ENCODE data around the gene FBN1.

FBN1 gene

GRCh38 chr15:48375767-48376166, 269.7 kb downstream of the FBN1 start:
- no peak for DNase-seq

- no peak for DNase-seq
Measured at GRCh38 chr15:48374472-48374871, 271.0 kb downstream of the FBN1 start.

GRCh38 chr15:48373821-48374451, 271.6 kb downstream of the FBN1 start:
- DNase-seq: no peak

- no peak for DNase-seq
Measured at GRCh38 chr15:48371961-48372360, 273.5 kb downstream of the FBN1 start.

GRCh38 chr15:48371550-48371949, 274.0 kb downstream of the FBN1 start:
- no peak for DNase-seq

- no peak for DNase-seq
Measured at GRCh38 chr15:48370460-48370859, 275.0 kb downstream of the FBN1 start.

- DNase-seq: no peak
Measured at GRCh38 chr15:48367483-48367882, 278.0 kb downstream of the FBN1 start.

GRCh38 chr15:48366584-48367312, 278.8 kb downstream of the FBN1 start:
- DNase-seq: no peak

- no peak for DNase-seq
Measured at GRCh38 chr15:48365575-48365974, 279.9 kb downstream of the FBN1 start.

GRCh38 chr15:48363474-48363873, 282.0 kb downstream of the FBN1 start:
- DNase-seq: no peak

- DNase-seq: no peak
Measured at GRCh38 chr15:48361685-48362084, 283.8 kb downstream of the FBN1 start.

GRCh38 chr15:48360841-48361240, 284.7 kb downstream of the FBN1 start:
- DNase-seq: no peak
